GM20000 (cell line): ENCODE results near the gene CCDC190.
"Not testable (repeated sequence)": the region's sequence is repeated elsewhere in the genome, so short reads cannot be mapped to it uniquely, and the experiment has no call there.

ENCODE experiments used
- DNase-seq: peaks from one replicate; pipeline ENCODE4 v3.0.0; 2012; ENCODE audit warnings: low spot score
- TF ChIP-seq, protein P1 (sequence below): IDR thresholded peaks from 2 replicates; pipeline ENCODE4 v1.5.1; 2012; ENCODE audit warnings: mild to moderate bottlenecking, control low read depth; ENCODE audit errors: extremely low read depth, missing control alignments

CCDC190 gene

DNA sequence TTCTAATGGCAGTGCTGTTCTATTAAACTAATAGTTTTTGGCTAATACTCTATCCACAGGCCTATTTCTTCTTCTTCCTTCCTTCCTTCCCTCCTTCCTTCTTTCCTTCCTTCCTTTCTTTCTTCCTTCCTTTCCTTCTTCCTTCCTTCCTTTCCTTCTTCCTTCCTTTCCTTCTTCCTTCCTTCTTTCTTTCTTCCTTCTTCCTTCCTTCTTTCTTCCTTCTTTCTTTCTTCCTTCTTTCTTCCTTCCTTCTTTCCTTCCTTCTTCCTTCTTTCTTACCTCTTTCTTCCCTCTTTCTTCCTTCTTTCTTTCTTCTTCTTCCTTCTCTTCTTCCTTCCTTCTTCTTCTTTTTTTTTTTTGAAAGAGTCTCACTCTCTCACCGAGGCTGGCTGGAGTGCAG lies 31.7 kb downstream of the CCDC190 start:
- TF ChIP-seq, protein P1, sequence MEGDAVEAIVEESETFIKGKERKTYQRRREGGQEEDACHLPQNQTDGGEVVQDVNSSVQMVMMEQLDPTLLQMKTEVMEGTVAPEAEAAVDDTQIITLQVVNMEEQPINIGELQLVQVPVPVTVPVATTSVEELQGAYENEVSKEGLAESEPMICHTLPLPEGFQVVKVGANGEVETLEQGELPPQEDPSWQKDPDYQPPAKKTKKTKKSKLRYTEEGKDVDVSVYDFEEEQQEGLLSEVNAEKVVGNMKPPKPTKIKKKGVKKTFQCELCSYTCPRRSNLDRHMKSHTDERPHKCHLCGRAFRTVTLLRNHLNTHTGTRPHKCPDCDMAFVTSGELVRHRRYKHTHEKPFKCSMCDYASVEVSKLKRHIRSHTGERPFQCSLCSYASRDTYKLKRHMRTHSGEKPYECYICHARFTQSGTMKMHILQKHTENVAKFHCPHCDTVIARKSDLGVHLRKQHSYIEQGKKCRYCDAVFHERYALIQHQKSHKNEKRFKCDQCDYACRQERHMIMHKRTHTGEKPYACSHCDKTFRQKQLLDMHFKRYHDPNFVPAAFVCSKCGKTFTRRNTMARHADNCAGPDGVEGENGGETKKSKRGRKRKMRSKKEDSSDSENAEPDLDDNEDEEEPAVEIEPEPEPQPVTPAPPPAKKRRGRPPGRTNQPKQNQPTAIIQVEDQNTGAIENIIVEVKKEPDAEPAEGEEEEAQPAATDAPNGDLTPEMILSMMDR: no peak
- DNase-seq: no peak

DNA sequence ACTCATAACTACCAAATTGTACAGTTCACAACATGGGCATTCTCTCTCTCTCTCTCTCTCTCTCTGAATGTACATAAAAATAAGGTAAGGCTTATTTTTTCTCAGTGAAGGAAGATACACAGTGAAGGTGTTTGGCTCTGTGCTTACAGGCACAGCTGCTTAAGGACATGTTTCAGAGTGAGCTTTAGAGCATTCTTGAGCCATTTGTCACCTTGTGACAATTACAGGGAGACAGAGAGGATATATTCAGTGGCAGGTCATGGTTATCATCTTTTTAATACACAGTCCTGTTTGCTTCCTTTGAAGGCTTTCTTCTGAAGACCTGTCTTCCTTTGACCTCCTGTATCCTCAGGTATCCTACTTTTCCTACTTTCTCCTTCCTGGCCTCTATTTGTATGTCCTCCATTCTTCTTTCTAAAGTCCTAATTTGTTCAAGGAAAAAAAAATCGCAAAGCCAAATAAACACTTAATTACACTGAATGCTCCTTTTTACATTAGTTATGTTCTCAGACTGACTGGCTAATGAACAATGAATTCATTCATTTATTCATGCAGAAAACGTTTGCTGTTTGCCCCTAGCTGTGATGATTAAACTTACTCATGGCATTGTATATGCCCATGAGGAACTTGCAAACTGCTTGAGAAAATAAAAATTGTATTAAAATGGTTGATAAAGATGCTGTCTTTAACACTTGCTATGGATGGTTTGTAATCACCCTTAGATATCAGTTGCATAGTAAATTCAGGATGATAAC lies 37.0 kb downstream of the CCDC190 start:
- TF ChIP-seq, protein P1: no peak
- DNase-seq: no peak

DNA sequence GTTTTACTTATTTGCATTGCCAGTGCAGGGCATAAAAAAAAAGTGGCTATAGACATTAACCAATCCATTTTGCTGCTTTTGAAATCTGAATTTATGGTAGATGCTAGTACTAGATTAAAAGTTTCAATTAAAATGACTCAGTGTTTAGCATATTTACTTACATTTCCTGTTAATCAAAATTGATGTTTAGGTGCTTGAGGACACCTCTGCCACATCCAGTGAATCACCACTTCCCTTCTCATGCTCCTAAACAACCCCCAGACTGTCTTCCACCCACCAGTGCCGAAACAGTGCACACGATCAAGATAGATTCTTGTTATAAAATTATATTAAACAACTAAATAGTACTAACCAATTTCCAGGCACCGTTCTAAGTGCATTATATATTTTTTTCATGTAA lies 37.7 kb downstream of the CCDC190 start:
- DNase-seq: no peak
- TF ChIP-seq, protein P1: no peak

DNA sequence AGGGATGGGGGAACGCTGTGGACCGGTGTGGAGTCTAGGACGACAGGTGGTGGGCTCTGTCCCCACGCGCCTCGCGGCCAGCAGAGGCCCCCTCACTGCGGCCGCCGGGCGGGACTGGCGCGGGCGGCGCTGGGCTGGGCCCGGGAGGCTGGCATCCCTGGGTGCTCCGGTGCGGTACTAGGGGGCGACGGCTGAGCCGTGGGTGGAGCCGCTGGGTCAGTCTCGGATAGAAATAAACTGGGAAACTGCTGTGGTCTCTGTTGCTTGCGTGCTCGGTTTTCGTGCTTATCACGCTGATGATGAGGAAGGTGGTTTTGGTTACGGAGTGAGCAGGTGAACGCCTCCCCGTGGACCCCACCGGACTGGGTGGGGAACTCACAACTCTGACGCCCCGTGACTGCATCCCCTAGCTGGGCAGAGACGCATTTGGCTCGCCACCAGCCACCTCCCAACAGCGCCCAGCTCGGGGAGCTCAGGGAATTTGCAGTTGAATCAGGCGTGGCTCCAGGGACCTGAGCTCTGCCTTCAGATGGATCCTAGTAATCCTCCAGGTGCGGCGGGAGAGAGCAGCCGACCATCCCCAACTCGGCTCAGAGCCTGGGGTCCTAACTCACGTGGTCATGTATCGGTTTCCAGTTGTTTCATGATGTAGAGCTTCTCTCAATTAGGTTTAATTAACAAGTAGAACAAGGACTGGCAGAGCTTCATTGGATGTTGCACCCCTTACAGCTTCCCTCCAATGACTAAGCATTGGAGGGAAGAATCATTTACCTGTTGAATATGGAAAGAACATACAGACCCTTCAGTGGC lies 38.4 kb downstream of the CCDC190 start:
- DNase-seq: no peak
- TF ChIP-seq, protein P1: no peak

DNA sequence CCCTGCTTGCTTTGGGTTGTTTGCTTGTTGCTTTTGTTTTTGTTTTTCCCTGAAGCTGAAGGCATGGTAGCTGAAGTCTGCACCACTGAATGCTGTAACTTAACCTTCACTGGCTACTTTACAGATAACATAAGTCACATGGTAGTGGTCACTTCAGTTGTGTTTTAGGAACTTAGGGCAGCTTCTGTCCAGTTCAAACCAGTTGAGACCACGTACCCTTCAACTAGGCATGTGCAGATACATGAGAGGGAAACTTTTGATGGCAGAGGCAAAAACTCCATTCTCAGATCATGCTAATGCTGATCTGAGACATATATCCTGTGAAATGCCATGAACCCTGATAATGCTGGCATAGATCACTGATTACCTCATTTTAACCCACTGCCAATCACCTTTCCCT lies 42.3 kb downstream of the CCDC190 start:
- not testable (repeated sequence) for DNase-seq

DNA sequence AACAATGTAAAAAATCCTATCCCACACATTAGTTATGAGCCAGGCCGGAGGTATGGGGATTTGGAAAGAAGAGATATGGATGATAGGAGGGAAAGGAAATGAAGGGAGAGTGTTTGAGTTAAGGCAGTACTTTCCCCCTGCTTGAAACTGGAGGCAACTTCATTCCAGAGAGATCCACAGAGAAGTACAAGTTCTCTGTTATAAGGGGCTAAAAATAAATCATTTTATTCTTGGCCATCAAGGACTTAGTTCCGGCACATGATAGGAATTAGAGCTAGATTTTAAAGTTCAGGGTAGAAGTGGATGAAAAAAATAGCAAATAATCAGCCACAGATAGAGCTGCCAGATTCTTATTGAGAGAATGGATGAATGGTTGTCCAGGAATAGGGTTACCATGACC lies 42.8 kb downstream of the CCDC190 start:
- not testable (repeated sequence) for DNase-seq

DNA sequence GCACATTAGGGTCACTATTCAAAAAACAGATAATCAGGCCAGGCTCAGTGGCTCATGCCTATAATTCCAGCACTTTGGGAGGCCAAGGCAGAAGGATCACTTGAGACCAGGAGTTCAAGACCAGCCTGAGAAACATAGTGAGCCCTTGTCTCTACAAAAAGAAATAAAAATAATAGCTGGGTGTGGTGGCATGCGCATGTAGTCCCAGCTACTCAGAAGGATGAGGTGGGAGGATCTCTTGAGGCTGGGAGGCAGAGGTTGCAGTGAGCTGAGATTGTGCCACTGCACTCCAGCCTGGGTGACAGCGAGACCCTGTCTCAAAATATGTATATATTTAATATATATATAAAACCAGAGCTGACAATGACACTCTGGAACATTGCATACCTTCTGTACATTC lies 48.6 kb downstream of the CCDC190 start:
- not testable (repeated sequence) for DNase-seq

DNA sequence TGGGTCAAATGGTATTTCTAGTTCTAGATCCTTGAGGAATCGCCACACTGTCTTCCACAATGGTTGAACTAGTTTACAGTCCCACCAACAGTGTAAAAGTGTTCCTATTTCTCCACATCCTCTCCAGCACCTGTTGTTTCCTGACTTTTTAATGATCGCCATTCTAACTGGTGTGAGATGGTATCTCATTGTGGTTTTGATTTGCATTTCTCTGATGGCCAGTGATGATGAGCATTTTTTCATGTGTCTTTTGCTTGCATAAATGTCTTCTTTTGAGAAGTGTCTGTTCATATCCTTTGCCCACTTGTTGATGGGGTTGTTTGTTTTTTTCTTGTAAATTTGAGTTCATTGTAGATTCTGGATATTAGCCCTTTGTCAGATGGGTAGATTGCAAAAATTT lies 53.5 kb downstream of the CCDC190 start:
- not testable (repeated sequence) for DNase-seq
